ENCODE measurements around the gene RERE.

RERE gene

DNA sequence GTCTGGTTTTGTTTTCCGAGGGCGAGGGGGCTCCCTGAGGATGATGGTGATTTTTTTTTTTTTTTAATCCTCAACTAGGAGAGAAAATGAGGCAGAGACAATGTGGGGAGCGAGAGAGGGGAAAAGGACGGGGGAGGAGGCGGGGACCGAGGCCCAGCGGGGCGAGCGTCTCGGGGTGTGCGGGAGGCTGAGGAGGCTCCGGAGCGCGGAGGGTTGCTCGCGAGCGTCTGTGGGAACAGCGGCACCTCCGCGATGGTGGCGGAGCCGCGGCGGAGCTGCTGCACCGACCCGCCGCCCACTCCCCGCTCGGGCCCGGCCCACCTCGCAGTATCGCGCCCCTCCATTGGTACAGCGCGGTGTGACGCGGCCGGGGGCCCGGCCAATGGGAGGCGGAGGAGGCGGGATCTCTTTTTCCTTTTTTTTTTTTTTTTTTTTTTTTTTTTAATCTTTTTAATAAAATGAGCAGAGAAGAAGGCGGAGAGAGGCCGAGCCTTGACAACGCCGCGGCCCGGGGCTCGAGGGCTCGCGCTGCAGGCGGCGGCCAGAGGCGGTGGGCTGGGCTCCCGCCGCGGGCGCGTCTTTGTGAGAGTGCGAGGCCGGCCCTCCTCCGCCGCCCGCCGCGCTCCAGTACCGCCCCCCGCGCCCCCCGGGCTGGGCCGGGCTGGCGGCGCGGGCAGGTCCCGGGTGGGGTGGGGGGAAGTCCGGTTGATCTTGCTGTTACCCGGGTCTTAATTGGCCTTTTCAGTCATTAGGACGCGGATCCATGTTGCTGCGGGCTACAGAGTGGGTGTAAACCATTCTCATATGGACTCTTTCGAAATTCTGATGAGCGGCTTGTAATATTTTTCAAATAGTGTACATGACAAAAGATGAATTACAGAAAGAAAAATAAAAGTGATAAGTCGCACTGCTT is at the start of gene RERE:
RERE (minus strand) TSS at position 229 of the 913 bp plus-strand sequence.
- DNase-seq (ENCODE audit: low read depth): peak; percentile 81

GRCh38 chr1:8866792-8867415 is 49.5 kb upstream of the RERE start:
- DNase-seq (ENCODE audit: low read depth): no peak
- no peak overlapping the region for H3K4me3 ChIP-seq (ENCODE audit: low read depth, low read length)

More for the DNA sequence above, at the start of gene RERE:
- peak within 1 kb of the TSS; percentile 88 for H3K4me3 ChIP-seq (ENCODE audit: low read depth, low read length)

DNA sequence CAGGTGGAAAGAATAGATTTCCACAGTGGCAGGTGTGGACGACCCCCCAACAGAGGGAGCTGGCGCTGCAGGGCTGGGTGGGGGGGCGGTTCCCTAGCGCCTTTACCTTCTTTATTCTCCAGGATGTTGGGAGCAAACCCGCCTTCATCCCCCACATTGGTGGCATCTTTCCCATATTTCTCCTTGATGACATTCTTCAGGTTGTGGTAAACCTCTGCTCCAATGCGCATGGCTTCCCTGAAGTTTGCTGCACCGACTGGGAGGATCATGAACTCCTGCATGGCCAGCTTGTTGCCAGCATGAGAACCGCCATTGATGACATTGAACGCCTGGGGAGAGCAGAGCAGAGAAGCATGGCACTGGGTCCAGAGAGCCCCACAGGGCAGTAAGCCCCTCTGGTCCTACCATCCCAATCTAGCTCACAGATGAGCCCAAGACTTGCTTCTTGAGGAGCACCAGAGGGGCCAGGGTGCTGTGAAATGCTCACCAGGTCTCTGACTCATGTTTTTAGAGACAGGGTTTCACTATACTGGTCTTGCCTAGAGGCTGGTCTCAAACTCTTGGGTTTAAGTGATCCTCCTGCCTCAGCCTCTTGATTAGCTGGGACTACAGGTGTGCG is 48.8 kb upstream of the RERE start:
- no peak for DNase-seq (ENCODE audit: low read depth)
- no peak overlapping the region for H3K4me3 ChIP-seq (ENCODE audit: low read depth, low read length)

GRCh38 chr1:8864713-8865344 is 47.4 kb upstream of the RERE start:
- no peak overlapping the region for H3K4me3 ChIP-seq (ENCODE audit: low read depth, low read length)
- DNase-seq (ENCODE audit: low read depth): no peak

GRCh38 chr1:8863794-8864233 is 46.4 kb upstream of the RERE start:
- no peak overlapping the region for H3K4me3 ChIP-seq (ENCODE audit: low read depth, low read length)
- DNase-seq (ENCODE audit: low read depth): no peak

DNA sequence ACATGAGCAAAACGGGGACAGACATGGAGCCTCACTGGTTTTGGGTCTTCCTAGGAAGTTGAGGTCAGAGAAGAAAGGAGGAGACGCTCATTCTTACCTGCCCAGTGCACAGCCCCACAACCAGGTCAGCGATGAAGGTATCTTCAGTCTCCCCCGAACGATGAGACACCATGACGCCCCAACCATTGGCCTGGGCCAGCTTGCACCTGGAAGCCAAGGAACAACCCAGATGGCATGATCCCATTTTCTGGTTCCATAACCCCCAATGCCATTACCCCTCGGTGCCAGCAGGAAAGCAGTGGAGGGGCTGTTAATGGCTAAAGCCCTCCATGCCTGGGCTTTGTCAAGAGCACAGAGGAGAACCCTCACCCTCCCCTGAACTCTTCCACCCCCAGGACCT is 45.7 kb upstream of the RERE start:
- DNase-seq (ENCODE audit: low read depth): no peak
- no peak overlapping the region for H3K4me3 ChIP-seq (ENCODE audit: low read depth, low read length)

- DNase-seq (ENCODE audit: low read depth): no peak
- no peak overlapping the region for H3K4me3 ChIP-seq (ENCODE audit: low read depth, low read length)
These were observed 45.1 kb upstream of the RERE start for GRCh38 chr1:8862528-8862927.

- DNase-seq (ENCODE audit: low read depth): no peak
- no peak overlapping the region for H3K4me3 ChIP-seq (ENCODE audit: low read depth, low read length)
These were observed 43.5 kb upstream of the RERE start for GRCh38 chr1:8860738-8861516.

- peak; percentile 17 for DNase-seq (ENCODE audit: low read depth)
- H3K4me3 ChIP-seq (ENCODE audit: low read depth, low read length): no peak overlapping the region
These were observed 41.7 kb upstream of the RERE start for GRCh38 chr1:8858888-8859706.

- peak; percentile 59 for DNase-seq (ENCODE audit: low read depth)
- no peak overlapping the region for H3K4me3 ChIP-seq (ENCODE audit: low read depth, low read length)
These were observed 40.8 kb upstream of the RERE start for GRCh38 chr1:8858112-8858668.

- DNase-seq (ENCODE audit: low read depth): no peak
- no peak overlapping the region for H3K4me3 ChIP-seq (ENCODE audit: low read depth, low read length)
These were observed 39.4 kb upstream of the RERE start for GRCh38 chr1:8856689-8857412.

GRCh38 chr1:8854240-8854639 is 36.8 kb upstream of the RERE start:
- H3K4me3 ChIP-seq (ENCODE audit: low read depth, low read length): no peak overlapping the region
- DNase-seq (ENCODE audit: low read depth): no peak

DNA sequence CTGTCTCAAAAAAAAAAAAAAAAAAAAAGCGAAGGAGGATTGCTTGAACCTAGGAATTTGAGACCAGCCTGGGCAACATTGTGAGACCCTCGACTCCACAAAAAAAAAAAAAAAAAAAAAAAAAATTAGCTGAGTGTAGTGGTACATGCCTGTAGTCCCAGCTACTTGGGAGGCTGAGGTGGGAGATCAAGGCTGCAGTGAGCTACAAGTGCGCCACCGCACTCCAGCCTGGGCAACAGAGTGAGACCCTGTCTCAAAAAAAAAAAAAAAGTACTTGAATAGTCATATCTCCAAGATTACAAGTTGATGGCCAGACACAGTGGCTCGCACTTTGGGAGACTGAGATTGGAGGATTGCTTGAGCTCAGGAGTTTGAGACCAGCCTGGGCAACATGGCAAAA is 33.6 kb upstream of the RERE start:
- no peak overlapping the region for H3K4me3 ChIP-seq (ENCODE audit: low read depth, low read length)

GRCh38 chr1:8848663-8849386 is 31.4 kb upstream of the RERE start:
- no peak overlapping the region for H3K4me3 ChIP-seq (ENCODE audit: low read depth, low read length)
- peak; percentile 84 for DNase-seq (ENCODE audit: low read depth)

More for the DNA sequence above, 33.6 kb upstream of the RERE start:
- no peak for DNase-seq (ENCODE audit: low read depth)

DNA sequence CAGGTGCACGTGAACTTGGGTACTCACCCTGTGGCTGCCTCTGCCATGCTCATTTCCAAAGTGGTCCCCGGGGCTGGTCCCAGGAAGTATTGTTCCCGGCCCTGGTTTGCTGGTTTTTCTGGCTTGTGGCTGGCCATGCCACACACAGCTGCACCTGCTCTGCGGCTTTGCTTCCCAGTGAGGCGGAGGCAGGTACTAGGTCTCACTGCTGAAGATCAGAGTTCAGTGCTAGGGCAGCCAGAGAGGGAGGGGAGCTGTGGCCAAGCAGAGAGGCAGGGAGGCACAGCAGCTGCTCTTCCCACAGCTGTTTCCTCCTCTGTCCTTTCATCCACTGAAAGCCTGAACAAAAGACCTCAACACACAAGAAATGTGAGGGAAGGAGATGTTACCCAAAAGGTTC is 30.6 kb upstream of the RERE start:
- DNase-seq (ENCODE audit: low read depth): peak; percentile 36

DNA sequence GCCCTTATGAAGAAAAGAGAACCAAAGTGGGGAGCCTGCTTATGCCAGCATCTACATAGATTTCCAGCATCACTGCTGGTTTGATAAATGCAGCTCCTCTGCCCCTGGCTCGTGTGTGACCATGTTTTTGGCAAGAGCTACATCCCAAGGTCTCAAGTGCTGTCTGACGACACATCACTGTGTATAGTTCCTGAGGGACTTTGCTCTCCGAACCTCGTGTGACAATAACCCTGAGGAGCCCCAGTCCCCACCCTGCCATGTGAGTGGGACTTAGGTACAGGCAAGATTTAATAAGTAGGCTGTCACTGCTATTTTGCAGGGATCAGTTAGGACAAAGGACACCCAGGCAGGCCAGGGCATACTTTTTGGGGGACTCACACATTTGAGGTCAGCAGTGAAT is 28.8 kb upstream of the RERE start:
- DNase-seq (ENCODE audit: low read depth): no peak
- no peak overlapping the region for H3K4me3 ChIP-seq (ENCODE audit: low read depth, low read length)

More for the DNA sequence above, 30.6 kb upstream of the RERE start:
- H3K4me3 ChIP-seq (ENCODE audit: low read depth, low read length): no peak overlapping the region
